HCT116 (cell line): ENCODE results near the gene DMD.

ENCODE experiments used
- CTCF ChIP-seq, 3 experiments: fragments of 200-600 bp in 1 of 3; sonication (generic) in 1 of 3; IDR thresholded peaks in 2 of 3; conservative IDR thresholded peaks in 1 of 3; 2 replicates each; pipeline ENCODE4 v1.5.1; 2012 to 2017; ENCODE audit warnings: low read depth in 2 of 3, low read length in 2 of 3, antibody characterized with exemption in 1 of 3, borderline replicate concordance in 1 of 3, control low read depth in 1 of 3, mild to moderate bottlenecking in 1 of 3, mixed read lengths in 1 of 3, mixed run types in 1 of 3, moderate library complexity in 1 of 3; ENCODE audit not compliant: insufficient read depth in 1 of 3
- EGR1 ChIP-seq: IDR thresholded peaks from 2 replicates; pipeline ENCODE4 v1.6.1; 2012; ENCODE audit warnings: low read depth
- JUND ChIP-seq: IDR thresholded peaks from 2 replicates; pipeline ENCODE4 v1.6.1; 2012
- MAX ChIP-seq: IDR thresholded peaks from 2 replicates; pipeline ENCODE4 v1.6.1; 2012
- POLR2A ChIP-seq: IDR thresholded peaks from 2 replicates; pipeline ENCODE4 v1.7.0; 2011; ENCODE audit warnings: borderline replicate concordance; ENCODE audit not compliant: insufficient read depth, insufficient read length; ENCODE audit errors: extremely low read depth
- SIN3A ChIP-seq: IDR thresholded peaks from 2 replicates; pipeline ENCODE4 v1.6.1; 2012; ENCODE audit warnings: low read depth
- YY1 ChIP-seq: IDR thresholded peaks from 2 replicates; pipeline ENCODE4 v1.6.1; 2011; ENCODE audit warnings: low read length, low read depth, moderate library complexity, mild to moderate bottlenecking; ENCODE audit not compliant: insufficient replicate concordance; ENCODE audit errors: extremely low read depth

GRCh38 chrX:31302573-31303075 is 1908.7 kb downstream of the DMD start:
- TF ChIP-seq YY1 (no peak), POLR2A (no peak), SIN3A (no peak), CTCF (IDR thresholded peaks at IDR 0.05 in 2 of 3, conservative IDR thresholded peaks at IDR 0.05 in 1 of 3; ENCODE audit: borderline replicate concordance in 1 of 3, insufficient read depth in 1 of 3, low read depth in 2 of 3, low read length in 2 of 3) (no peak), JUND (no peak), EGR1 (no peak), MAX (no peak)
